ENCODE results near the gene MYO10.

DNA sequence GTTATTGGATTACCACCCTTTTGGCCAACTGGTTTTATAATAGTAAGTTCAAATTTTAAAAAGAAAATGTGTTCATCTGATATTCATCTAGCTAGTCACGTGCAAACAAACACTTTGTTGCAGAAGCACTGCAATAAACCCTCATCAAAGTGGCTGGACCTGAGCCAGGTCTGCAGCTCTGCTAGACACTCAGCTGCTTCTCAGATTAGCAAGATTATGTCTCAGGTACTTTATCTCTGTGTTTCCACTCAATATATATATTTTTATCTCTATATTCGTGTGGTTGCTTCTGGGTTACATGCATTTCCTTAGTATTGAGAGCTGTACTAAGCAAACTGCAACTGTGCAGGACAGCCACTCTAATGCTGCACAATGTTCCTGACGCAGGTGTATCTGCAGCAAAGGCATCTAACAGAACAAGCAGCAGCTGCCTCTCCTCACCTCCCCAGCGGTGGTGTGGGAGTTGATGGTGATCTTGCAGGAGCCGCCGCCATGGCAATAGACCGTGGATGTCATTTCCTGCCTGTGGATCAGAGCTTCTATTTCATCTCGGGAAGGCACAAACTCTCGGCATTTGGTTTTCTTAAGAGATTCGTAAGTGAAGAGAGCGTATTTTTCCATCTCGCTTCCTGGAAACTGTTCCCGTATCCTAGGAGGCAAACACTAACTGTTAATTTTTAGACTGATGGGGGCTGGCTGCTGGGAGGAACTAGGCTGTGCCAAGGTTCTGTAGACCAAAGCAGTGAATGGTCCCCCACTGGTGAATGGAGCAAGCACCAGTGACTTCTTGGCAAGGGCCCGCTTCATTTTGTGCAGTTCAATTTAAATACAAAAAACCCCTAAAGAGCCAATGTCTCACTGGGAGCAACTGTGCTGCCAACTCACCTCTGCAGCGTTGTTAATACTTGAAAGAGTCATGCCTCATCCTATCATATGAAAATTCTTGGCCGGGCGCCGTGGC lies 262.6 kb downstream of the MYO10 start:
- TF ChIP-seq, protein P1, sequence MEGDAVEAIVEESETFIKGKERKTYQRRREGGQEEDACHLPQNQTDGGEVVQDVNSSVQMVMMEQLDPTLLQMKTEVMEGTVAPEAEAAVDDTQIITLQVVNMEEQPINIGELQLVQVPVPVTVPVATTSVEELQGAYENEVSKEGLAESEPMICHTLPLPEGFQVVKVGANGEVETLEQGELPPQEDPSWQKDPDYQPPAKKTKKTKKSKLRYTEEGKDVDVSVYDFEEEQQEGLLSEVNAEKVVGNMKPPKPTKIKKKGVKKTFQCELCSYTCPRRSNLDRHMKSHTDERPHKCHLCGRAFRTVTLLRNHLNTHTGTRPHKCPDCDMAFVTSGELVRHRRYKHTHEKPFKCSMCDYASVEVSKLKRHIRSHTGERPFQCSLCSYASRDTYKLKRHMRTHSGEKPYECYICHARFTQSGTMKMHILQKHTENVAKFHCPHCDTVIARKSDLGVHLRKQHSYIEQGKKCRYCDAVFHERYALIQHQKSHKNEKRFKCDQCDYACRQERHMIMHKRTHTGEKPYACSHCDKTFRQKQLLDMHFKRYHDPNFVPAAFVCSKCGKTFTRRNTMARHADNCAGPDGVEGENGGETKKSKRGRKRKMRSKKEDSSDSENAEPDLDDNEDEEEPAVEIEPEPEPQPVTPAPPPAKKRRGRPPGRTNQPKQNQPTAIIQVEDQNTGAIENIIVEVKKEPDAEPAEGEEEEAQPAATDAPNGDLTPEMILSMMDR (IDR thresholded peaks at IDR 0.05): no peak
- TF ChIP-seq EP300 (IDR thresholded peaks at IDR 0.05): no peak
